Measurements from ENCODE around the gene SPTLC2.

DNA sequence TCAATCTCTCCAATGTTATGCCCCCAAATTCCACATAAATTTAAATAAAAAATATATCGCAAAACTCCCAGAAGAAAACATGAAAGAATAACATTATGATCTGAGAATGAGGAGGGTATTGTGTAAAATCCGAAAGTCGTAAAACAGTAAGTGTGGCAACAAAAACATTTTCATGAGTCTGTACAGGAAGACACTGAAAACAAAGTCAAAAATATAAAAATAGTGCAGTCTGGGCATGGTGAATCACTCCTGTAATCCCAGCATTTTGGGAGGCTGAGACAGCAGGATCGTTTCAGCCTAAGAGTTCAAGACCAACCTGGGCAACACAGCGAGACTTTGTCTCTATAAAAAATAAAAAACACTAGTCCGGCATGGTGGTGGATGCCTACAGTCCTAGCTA is 57.1 kb downstream of the SPTLC2 start:
- TF ChIP-seq, protein P1, sequence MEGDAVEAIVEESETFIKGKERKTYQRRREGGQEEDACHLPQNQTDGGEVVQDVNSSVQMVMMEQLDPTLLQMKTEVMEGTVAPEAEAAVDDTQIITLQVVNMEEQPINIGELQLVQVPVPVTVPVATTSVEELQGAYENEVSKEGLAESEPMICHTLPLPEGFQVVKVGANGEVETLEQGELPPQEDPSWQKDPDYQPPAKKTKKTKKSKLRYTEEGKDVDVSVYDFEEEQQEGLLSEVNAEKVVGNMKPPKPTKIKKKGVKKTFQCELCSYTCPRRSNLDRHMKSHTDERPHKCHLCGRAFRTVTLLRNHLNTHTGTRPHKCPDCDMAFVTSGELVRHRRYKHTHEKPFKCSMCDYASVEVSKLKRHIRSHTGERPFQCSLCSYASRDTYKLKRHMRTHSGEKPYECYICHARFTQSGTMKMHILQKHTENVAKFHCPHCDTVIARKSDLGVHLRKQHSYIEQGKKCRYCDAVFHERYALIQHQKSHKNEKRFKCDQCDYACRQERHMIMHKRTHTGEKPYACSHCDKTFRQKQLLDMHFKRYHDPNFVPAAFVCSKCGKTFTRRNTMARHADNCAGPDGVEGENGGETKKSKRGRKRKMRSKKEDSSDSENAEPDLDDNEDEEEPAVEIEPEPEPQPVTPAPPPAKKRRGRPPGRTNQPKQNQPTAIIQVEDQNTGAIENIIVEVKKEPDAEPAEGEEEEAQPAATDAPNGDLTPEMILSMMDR (conservative IDR thresholded peaks at IDR 0.05) = no peak
- no peak for TF ChIP-seq EZH2 (IDR thresholded peaks at IDR 0.05; ENCODE audit: low read depth)

Measured in PC-9 (cell line).